ENCODE results near the gene ARHGEF28.
A peak's percentile ranks its signal among the peaks of the same experiment; 100 is the strongest.

The ARHGEF28 gene

GRCh38 chr5:73698011-73698410 is 72.0 kb downstream of the ARHGEF28 start:
- in situ Hi-C loops (cut with HindIII; ENCODE audit: low pct_ligation_motif_present, low sequenced_read_pairs) = no loop called here
- DNase-seq = no peak
- H3K36me3 ChIP-seq (replicated peaks) = no peaks in the 10 kb centered on the region
- no peak for TF ChIP-seq CTCF (IDR thresholded peaks at IDR 0.05; ENCODE audit: low read depth, low read length, missing control alignments)
- no peak overlapping the region for H3K4me3 ChIP-seq (ENCODE audit: low read depth, low read length)
- H3K27ac ChIP-seq = no peak overlapping the region
- H3K27me3 ChIP-seq (replicated peaks) = no peaks in the 10 kb centered on the region

GRCh38 chr5:73701566-73701965 is 75.6 kb downstream of the ARHGEF28 start:
- no peak for DNase-seq
- no peak overlapping the region for H3K27ac ChIP-seq
- H3K27me3 ChIP-seq (replicated peaks) = no peaks in the 10 kb centered on the region
- peaks cover 3% of the 10 kb centered on the region for H3K36me3 ChIP-seq (replicated peaks)
- no peak for TF ChIP-seq CTCF (IDR thresholded peaks at IDR 0.05; ENCODE audit: low read depth, low read length, missing control alignments)
- no peak overlapping the region for H3K4me3 ChIP-seq (ENCODE audit: low read depth, low read length)
- in situ Hi-C loops (cut with HindIII; ENCODE audit: low pct_ligation_motif_present, low sequenced_read_pairs) = no loop called here

GRCh38 chr5:73702534-73702933 is 76.5 kb downstream of the ARHGEF28 start:
- Histone ChIP-seq H3K36me3 (replicated peaks) (peaks cover 3% of the 10 kb centered on the region), H3K27ac (no peak overlapping the region), H3K4me3 (ENCODE audit: low read depth, low read length) (no peak overlapping the region), H3K27me3 (replicated peaks) (no peaks in the 10 kb centered on the region)
- no peak for TF ChIP-seq CTCF (IDR thresholded peaks at IDR 0.05; ENCODE audit: low read depth, low read length, missing control alignments)
- in situ Hi-C loops (cut with HindIII; ENCODE audit: low pct_ligation_motif_present, low sequenced_read_pairs) = no loop called here
- DNase-seq = no peak

- no peak overlapping the region for H3K27ac ChIP-seq
- no peak for DNase-seq
- no peaks in the 10 kb centered on the region for H3K27me3 ChIP-seq (replicated peaks)
- H3K4me3 ChIP-seq (ENCODE audit: low read depth, low read length) = no peak overlapping the region
- H3K36me3 ChIP-seq (replicated peaks) = peaks cover 3% of the 10 kb centered on the region
- TF ChIP-seq CTCF (IDR thresholded peaks at IDR 0.05; ENCODE audit: low read depth, low read length, missing control alignments) = no peak
- in situ Hi-C loops (cut with HindIII; ENCODE audit: low pct_ligation_motif_present, low sequenced_read_pairs) = no loop called here
Observed at GRCh38 chr5:73702951-73703350, 77.0 kb downstream of the ARHGEF28 start.

- no peaks in the 10 kb centered on the region for H3K27me3 ChIP-seq (replicated peaks)
- in situ Hi-C loops (cut with HindIII; ENCODE audit: low pct_ligation_motif_present, low sequenced_read_pairs) = no loop called here
- peak; percentile 16 for TF ChIP-seq CTCF (IDR thresholded peaks at IDR 0.05; ENCODE audit: low read depth, low read length, missing control alignments)
- DNase-seq = no peak
- H3K36me3 ChIP-seq (replicated peaks) = peaks cover 3% of the 10 kb centered on the region
- no peak overlapping the region for H3K27ac ChIP-seq
- no peak overlapping the region for H3K4me3 ChIP-seq (ENCODE audit: low read depth, low read length)
Observed at GRCh38 chr5:73705364-73705763, 79.4 kb downstream of the ARHGEF28 start.

GRCh38 chr5:73706963-73707362 is 81.0 kb downstream of the ARHGEF28 start:
- Histone ChIP-seq H3K27ac (no peak overlapping the region), H3K36me3 (replicated peaks) (peaks cover 3% of the 10 kb centered on the region), H3K27me3 (replicated peaks) (no peaks in the 10 kb centered on the region), H3K4me3 (ENCODE audit: low read depth, low read length) (no peak overlapping the region)
- no peak for DNase-seq
- no peak for TF ChIP-seq CTCF (IDR thresholded peaks at IDR 0.05; ENCODE audit: low read depth, low read length, missing control alignments)
- in situ Hi-C loops (cut with HindIII; ENCODE audit: low pct_ligation_motif_present, low sequenced_read_pairs) = no loop called here

Measured in brain microvascular endothelial cell (primary cell).